GM19455 (cell line): ENCODE measurements around the gene FAM151A.
"Not testable (repeated sequence)": the region's sequence is repeated elsewhere in the genome, so short reads cannot be mapped to it uniquely, and the experiment has no call there.

ENCODE experiments used
- ATAC-seq: cut with Tn5 transposase; IDR thresholded peaks from one replicate; pipeline ENCODE4 v1.9.1; 2021; ENCODE audit not compliant: unreplicated experiment

Gene FAM151A

DNA sequence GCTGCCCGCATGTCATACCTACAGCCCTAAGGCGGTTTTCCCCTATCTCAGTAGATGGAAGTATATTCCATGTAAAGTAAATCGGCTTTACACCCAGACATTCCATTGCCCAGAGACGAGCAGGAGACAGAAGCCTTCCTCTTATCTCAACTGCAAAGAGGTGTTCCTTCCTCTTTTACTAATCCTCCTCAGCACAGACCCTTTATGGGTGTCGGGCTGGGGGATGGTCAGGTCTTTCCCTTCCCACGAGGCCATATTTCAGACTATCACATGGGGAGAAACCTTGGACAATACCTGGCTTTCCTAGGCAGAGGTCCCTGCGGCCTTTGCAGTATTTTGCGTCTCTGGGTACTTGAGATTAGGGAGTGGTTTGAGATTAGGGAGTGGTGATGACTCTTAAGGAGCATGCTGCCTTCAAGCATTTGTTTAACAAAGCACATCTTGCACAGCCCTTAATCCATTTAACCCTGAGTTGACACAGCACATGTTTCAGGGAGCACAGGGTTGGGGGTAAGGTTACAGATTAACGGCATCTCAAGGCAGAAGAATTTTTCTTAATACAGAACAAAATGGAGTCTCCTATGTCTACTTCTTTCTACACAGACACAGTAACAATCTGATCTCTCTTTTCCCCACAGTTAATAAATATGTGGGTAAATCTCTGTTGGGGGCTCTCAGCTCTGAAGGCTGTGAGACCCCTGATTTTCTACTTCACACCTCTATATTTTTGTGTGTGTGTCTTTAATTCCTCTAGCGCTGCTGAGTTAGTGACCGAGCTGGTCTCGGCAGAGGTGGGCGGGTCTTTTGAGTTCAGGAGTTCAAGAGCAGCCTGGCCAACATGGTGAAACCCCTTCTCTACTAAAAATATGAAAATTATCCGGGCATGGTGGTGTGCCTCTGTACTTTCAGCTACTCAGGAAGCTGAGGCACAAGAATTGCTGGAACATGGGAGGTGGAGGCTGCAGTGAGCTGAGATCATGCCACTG lies 13.4 kb upstream of the FAM151A start:
- not testable (repeated sequence) for ATAC-seq

GRCh38 chr1:54635804-54636203 lies 12.5 kb upstream of the FAM151A start:
- ATAC-seq: not testable (repeated sequence)

- no peak for ATAC-seq
Measured at GRCh38 chr1:54627196-54627595, 3.9 kb upstream of the FAM151A start.

DNA sequence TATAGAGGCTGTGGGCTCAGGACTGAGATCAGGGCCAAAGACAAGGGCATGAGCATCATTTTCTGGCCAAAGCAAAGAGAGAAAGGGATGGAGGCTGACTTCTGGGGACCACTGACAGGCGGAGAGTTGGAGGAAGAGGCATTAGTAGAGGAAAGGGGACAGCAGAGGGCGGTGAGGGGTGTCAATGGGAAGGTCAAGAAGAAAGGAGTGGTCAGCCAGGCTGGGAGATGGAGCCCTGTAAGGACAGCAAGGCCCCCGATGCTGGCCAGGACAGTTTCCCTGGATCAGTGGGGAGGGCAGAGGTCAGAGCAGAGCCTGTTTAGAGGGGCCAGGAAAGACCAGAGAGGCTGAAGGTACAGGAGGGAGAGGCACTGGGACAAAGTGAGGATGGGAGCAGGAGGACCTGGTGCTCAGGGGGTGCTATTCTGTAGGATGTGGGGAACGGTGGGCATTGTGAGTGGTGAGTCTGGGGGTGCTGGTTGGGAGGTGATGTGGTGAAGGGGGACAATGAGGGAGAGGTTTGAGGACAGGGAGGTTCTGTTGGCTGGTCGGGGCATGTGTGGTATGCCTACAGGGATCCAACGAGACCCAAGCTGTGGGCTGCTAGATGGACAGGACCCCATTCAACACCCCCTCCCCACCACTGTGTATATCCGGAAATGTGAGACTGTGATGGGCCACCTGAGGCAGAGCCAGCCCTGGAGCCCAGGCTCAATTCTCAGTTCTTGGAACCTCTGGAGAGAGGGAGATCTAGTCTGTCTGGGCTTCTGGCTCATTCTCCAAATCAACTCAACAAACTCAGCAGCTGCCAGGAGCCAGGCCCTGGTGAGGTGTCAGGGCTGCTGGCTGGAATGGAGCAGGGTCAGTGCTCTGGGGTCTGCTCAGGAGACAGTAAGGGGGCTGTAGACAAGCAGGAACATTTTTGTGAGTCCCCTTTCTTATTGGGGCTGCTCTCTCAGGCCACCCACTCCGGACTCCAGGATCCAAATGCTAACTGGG lies 1.4 kb upstream of the FAM151A start:
- ATAC-seq: no peak

DNA sequence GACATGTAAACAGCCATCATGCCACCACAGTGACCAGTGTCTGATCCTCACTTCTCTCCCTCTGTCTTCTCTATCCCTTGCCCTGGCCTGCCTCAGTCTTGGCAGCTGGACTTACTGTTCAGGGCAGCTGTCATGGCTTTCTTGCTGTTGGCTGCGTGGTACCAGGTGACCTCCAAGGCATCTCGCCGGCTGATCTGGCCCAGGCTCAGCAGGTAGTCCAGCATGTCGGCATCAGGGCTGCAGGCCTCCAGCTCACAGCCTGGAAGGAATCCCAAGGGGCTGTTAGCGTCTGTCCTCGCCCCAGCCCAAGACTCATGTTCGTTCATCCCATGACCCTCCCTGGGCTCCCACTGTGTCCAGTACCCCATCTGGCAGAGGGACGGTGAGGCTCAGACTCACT lies 3.6 kb downstream of the FAM151A start:
- ATAC-seq: no peak

GRCh38 chr1:54615531-54616279 lies 7.6 kb downstream of the FAM151A start:
- no peak for ATAC-seq

GRCh38 chr1:54614563-54614962 lies 8.8 kb downstream of the FAM151A start:
- ATAC-seq: no peak

- no peak for ATAC-seq
Measured at GRCh38 chr1:54614024-54614423, 9.3 kb downstream of the FAM151A start.

GRCh38 chr1:54611621-54612020 lies 11.7 kb downstream of the FAM151A start:
- no peak for ATAC-seq

GRCh38 chr1:54610601-54611580 lies 12.4 kb downstream of the FAM151A start:
- ATAC-seq: no peak

- ATAC-seq: no peak
Measured at GRCh38 chr1:54610048-54610447, 13.3 kb downstream of the FAM151A start.

- no peak for ATAC-seq
Measured at GRCh38 chr1:54609301-54609921, 13.9 kb downstream of the FAM151A start.

- ATAC-seq: no peak
Measured at GRCh38 chr1:54608566-54609230, 14.6 kb downstream of the FAM151A start.

GRCh38 chr1:54607821-54608565 lies 15.3 kb downstream of the FAM151A start:
- no peak for ATAC-seq

GRCh38 chr1:54606990-54607325 lies 16.4 kb downstream of the FAM151A start:
- no peak for ATAC-seq

DNA sequence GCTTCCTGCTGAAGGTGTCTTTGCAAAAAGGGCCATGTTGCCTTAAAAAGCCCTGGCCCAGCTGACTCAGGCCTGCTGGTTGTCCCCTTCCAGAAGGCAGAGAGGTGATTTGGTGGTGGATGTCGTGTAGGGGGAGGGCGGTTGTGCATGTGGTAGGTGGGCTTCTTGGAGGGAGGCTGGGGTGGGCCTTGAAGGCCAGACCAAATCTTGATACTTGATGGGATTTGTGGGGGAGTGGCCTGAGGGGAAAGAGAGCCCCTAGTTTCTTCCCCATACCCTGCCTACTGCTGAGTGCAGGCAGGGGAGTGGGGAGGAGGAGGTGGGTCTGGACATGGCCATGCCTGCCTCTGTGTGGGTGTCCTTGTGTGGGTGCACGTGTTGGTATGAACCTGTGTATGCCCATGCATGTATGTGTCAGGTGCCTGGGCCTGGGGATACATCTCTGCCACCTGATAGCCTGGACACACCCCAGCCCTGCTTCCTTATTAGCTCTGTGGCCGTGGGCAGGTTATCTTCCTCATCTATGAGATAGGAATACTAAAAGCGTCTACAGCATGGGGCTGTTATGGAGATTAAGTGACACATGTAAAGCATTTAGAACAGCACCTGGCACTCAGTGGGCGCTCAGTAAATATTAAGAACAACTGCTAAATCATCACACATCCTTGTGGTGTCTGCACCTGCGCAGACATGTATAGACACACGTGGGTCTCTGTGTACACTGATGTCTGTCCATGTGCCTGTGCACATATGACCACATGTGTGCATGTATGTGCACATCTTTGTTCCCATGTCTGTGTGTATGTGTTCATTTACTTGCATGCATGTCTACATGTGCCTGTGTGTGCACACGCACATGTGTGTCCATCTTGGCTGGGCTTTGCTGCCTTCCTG lies 17.0 kb downstream of the FAM151A start:
- ATAC-seq: no peak
